Bronchial epithelial cell (primary cell): Measurements from ENCODE around the gene NIPSNAP3A. TPM values are rescaled to one million over a fixed set of nuclear protein-coding genes. Genes with fewer than 3 reads are reported as not detected.
A peak's percentile ranks its signal among the peaks of the same experiment; 100 is the strongest.

Experiments used
- DNase-seq: peaks from one replicate; pipeline ENCODE4 v3.0.0-alpha.2; 2010; ENCODE audit warnings: low read depth
- FAIRE-seq: peaks from 2 replicates; lab custom pipeline; 2011; peaks lifted over from hg19 to GRCh38; lab: Jason Lieb, UNC
- H3K27me3 ChIP-seq: 2 replicates; pipeline ENCODE4 v1.5.1; 2011; ENCODE audit warnings: low read length; ENCODE audit not compliant: control insufficient read depth, insufficient read depth
- H3K36me3 ChIP-seq: 2 replicates; pipeline ENCODE4 v1.5.1; 2011; ENCODE audit warnings: low read length; ENCODE audit not compliant: control insufficient read depth, insufficient read depth
- H3K4me3 ChIP-seq: 2 replicates; pipeline ENCODE4 v1.5.1; 2011; ENCODE audit warnings: mild to moderate bottlenecking, low read depth, low read length, control low read depth
- total RNA-seq: library from RNA; depleted of rRNA; stranded (reverse); fragments of >200 nt; gene quantifications from 2 replicates; pipeline ENCODE4 v1.2.1, GENCODE V29; 2014
- TF ChIP-seq, protein P1 (sequence below): IDR thresholded peaks from 2 replicates; pipeline ENCODE4 v1.5.1; 2011; ENCODE audit warnings: mild to moderate bottlenecking, moderate library complexity, low read length, control low read depth, inconsistent platforms; ENCODE audit not compliant: insufficient read depth, severe bottlenecking

The NIPSNAP3A gene
- total RNA-seq, 1 donor from 2014 or later, result 26.9 TPM

DNA sequence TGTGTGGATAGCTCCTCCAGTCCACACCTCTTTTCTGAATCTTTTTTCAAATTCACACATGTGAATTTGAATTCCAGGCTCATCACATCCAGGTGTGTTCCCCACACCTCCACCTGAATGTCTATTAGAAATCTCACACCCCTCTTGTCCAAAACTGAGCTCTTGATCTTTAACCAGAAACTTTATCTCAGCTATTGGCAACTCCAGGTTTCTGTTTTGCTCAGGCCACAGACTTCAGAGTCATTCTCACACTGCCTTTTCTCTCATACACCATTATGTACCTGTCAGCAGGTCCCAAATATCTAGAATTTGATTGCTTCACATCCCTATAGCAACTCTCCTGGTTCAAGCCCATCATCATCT is 28.1 kb downstream of the NIPSNAP3A start:
- TF ChIP-seq, protein P1, sequence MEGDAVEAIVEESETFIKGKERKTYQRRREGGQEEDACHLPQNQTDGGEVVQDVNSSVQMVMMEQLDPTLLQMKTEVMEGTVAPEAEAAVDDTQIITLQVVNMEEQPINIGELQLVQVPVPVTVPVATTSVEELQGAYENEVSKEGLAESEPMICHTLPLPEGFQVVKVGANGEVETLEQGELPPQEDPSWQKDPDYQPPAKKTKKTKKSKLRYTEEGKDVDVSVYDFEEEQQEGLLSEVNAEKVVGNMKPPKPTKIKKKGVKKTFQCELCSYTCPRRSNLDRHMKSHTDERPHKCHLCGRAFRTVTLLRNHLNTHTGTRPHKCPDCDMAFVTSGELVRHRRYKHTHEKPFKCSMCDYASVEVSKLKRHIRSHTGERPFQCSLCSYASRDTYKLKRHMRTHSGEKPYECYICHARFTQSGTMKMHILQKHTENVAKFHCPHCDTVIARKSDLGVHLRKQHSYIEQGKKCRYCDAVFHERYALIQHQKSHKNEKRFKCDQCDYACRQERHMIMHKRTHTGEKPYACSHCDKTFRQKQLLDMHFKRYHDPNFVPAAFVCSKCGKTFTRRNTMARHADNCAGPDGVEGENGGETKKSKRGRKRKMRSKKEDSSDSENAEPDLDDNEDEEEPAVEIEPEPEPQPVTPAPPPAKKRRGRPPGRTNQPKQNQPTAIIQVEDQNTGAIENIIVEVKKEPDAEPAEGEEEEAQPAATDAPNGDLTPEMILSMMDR, result no peak
- FAIRE-seq, result no peak

DNA sequence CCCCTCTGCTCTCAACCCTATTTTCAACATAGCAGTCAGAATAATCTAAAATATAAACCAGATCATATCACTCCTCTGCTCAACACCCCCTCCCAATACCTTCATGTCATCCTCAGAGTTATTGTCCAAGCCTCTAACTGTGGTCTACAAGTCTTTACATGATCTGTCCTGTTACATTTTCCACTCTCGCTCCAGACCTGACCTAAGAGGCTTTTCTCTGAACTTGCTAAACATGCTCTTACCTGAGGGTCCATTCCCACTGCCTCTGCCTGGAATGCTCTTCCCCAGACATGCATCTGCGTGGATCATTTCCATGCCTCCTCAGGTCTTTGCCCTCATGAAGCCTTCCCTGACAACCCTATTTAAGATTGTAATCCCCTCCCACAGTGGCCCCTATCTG is 28.5 kb downstream of the NIPSNAP3A start:
- FAIRE-seq (no peak), DNase-seq (peak; percentile 57)

More for the DNA sequence above, 28.1 kb downstream of the NIPSNAP3A start:
- H3K4me3 ChIP-seq, result no peak overlapping the region
- no peaks in the 10 kb centered on the region for H3K36me3 ChIP-seq
- no peaks in the 10 kb centered on the region for H3K27me3 ChIP-seq
- DNase-seq, result no peak

DNA sequence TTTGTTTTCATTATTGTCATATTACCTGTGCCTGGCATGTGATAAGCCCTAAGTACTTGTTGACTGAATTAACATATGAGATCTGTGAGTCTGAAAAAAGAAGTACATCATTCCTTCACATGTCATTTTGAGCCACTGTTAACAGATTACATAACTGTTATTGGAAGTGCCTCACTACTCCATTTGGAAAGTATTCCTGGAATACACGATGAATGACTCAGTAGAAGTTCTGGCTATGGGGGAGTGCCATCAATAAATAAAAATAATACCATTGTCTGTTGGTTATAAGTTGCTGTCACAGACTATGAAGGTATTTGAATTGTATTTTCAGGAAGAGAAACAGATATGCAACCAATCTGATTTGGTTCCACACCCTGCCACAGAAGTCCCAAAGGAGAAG is 29.3 kb downstream of the NIPSNAP3A start:
- TF ChIP-seq, protein P1, result no peak
- FAIRE-seq, result no peak
- H3K36me3 ChIP-seq, result no peaks in the 10 kb centered on the region
- H3K27me3 ChIP-seq, result no peaks in the 10 kb centered on the region
- H3K4me3 ChIP-seq, result no peak overlapping the region
- no peak for DNase-seq

More for the DNA sequence above, 28.5 kb downstream of the NIPSNAP3A start:
- no peaks in the 10 kb centered on the region for H3K36me3 ChIP-seq
- TF ChIP-seq, protein P1, result no peak
- no peak overlapping the region for H3K4me3 ChIP-seq
- H3K27me3 ChIP-seq, result no peaks in the 10 kb centered on the region

DNA sequence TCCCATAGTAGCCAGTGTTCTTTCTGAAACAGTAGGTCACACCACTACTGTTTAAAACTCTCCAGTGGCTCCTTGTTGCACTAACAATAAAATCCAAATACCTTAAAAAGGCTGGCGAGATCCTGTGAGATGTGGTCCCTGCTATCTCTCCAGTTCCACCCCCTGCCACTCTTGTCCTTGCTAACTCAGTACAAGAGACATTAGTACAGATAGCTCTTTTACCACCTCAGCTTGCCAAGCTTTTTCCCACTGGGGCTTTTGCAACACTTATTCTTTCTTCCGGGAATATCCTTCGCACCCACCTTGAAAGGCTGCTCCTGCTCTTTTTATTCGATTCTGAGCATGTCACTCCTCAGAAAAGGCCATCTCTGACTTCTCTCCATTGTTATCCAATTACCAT is 31.3 kb downstream of the NIPSNAP3A start:
- TF ChIP-seq, protein P1, result no peak
- DNase-seq, result no peak
- Histone ChIP-seq H3K36me3 (no peaks in the 10 kb centered on the region), H3K4me3 (no peak overlapping the region), H3K27me3 (no peaks in the 10 kb centered on the region)
- FAIRE-seq, result no peak

DNA sequence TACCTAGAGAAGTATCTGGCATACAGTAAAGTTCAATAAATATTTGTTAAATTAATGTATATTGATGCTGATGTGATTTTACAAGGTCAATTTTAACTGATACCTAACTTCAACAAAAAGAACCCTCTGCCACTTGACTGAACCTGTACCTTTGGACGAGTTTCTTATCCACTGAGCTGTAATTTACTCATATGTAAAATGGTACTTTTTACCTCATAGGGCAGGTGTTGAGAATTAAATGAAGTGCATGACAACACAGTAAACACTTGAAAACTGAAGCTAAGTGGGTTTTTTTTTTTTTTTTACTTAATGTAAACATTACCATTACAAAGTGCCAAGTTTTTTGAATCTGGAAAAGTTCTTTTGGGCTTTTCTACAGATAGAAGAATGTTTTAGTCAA is 31.9 kb downstream of the NIPSNAP3A start:
- TF ChIP-seq, protein P1, result no peak
- Histone ChIP-seq H3K36me3 (no peaks in the 10 kb centered on the region), H3K4me3 (no peak overlapping the region), H3K27me3 (no peaks in the 10 kb centered on the region)
- no peak for FAIRE-seq
- DNase-seq, result no peak

DNA sequence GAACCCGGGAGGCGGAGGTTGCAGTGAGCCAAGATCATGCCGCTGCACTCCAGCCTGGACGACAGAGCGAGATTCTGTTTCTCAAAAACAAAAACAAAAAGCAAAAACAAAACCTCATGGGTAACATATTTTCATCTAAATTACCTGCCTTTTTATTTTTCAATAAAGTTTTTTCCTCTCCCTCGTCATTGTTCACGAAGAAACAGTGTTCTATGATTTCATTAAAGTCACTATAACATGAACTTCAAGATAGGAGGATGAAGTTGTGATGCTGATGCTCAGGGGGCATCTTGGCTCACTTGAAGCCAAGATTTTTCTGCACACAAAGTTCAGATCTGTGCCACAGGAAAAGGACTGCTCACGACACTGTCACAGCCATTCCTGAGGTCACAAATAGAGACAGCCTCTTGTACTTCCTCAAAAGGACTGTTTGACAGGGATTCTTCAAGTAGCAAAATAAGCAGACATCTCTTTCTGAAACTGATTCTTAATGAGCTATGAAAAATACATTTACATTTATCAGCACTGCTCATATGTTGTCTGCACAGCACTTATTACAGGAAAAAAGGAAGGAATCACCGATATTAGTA is 32.6 kb downstream of the NIPSNAP3A start:
- TF ChIP-seq, protein P1, result no peak
- Histone ChIP-seq H3K4me3 (no peak overlapping the region), H3K36me3 (no peaks in the 10 kb centered on the region), H3K27me3 (no peaks in the 10 kb centered on the region)
- no peak for DNase-seq
- no peak for FAIRE-seq
